GM18505 (cell line): ENCODE data around the gene CIITA.

ENCODE experiments used
- ATAC-seq: cut with Tn5 transposase; IDR thresholded peaks from one replicate; pipeline ENCODE4 v1.9.1; 2021; ENCODE audit not compliant: unreplicated experiment
- POLR2A ChIP-seq: IDR thresholded peaks from 4 replicates; pipeline ENCODE4 v1.6.1; 2011; ENCODE audit warnings: borderline replicate concordance; ENCODE audit not compliant: insufficient read depth, insufficient read length; ENCODE audit errors: extremely low read depth

The CIITA gene

DNA sequence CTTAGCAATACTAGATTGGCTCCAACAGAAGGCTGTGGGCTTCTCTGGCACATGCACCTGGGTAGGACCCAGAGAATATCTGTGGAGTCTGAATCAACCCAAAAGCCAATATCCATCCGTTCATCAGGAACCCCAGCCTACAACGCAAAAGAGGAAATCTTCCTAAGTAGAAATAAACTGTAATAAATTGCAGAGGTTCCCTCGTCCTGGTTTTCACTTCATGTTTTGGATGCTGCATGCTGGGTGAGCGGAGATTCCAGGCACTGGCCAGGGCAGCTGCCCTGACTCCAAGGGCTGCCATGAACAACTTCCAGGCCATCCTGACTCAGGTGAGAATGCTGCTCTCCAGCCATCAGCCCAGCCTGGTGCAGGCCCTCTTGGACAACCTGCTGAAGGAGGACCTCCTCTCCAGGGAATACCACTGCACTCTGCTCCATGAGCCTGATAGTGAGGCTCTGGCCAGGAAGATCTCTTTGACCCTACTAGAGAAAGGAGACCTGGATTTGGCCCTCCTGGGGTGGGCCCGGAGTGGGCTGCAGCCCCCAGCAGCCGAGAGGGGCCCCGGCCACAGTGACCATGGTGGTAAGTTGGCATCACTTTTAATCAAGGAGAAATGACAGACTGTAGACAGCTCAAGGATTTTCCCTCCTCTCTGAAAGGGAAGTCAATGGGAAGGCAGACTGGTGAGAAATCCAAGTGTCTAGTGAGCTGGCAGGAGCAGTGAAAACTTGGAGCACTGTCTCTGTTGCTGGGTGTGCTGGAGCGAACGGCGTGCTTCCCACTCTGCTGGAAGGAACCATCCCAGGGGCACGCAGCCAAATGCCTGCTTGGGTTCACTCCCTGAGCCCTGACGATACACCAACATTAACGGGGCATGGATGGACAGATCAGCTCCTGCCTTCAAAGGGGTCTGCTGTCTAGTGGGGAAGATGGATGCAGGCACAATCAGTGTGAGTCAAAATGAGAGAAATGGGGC, 10.7 kb upstream of the CIITA start:
- TF ChIP-seq POLR2A, result no peak
- ATAC-seq, result no peak

GRCh38 chr16:10867199-10867598, 9.8 kb upstream of the CIITA start:
- ATAC-seq, result no peak
- TF ChIP-seq POLR2A, result no peak

DNA sequence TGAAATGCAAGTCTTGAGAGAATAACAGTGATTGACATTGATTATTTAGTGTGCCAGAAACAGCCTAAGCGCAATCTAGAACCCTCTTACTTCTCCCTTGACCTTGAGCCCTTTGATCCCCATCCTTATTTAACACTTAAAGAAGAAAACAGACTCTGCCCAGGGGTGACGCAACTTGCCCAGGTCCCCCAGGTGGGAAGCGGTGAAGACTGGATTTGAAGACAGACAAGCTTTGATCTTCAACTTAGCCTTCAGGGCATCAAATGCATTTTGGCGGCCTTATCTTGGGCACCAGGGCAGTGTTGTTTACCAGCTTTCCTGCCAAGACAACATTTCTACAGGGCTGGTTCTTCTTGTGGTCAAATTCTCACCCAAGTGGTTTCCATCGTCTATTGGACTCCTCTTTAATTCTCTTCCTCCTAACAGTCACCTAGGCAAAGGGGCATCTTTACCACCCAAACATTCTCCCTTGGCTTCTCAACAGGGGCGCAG, 8.9 kb upstream of the CIITA start:
- ATAC-seq, result no peak
- no peak for TF ChIP-seq POLR2A

- peak; percentile 11 for TF ChIP-seq POLR2A
- ATAC-seq, result peak; percentile 56
Observed at GRCh38 chr16:10868596-10869469, 8.2 kb upstream of the CIITA start.

DNA sequence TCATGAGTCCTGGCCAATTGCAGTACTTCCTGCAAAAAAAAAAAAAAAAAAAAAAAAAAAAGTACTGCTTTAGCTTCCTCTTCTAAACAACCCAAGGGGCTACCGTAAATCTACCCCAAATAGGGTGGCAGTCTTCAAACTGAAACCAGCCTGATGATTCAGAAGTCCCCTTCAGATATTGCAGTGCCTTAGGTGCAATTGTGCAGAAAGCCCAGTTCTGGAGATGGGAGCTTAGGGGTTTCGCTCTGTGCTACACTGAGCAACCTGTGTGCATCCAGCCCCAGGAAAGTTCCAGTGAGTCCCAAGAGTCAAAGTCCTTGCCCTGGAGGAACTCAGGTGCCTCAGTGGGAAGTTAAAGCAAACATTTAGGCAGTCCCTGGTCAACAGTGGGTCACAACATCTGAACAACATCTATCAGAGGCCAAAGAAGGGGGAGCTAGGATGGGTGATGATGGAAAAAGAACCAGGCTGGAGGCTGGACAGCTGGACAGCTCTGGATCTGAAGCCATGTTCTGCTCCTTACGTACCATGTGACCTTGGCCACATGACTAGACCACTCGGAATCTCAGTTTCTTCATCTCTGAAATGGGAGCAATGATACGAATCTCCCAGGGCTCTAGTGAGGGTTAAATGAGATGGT, 6.7 kb upstream of the CIITA start:
- TF ChIP-seq POLR2A, result no peak
- ATAC-seq, result no peak

DNA sequence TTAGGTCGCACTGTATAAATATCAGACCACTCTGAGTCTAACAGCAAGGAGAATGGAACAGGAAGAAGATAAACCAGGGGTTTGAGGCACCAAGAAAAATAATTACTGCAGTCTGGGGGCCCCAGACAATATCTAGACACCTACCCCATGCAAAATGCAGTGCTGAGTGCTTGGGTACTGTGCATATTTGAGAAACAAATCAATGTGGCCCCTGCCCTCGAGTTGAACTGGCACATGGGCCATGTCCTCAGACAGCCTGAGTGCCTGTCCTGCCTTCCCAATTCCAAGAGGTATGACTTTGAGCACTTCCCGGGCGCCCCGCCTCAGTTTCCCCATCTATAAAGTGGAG, 6.2 kb upstream of the CIITA start:
- no peak for TF ChIP-seq POLR2A
- no peak for ATAC-seq

DNA sequence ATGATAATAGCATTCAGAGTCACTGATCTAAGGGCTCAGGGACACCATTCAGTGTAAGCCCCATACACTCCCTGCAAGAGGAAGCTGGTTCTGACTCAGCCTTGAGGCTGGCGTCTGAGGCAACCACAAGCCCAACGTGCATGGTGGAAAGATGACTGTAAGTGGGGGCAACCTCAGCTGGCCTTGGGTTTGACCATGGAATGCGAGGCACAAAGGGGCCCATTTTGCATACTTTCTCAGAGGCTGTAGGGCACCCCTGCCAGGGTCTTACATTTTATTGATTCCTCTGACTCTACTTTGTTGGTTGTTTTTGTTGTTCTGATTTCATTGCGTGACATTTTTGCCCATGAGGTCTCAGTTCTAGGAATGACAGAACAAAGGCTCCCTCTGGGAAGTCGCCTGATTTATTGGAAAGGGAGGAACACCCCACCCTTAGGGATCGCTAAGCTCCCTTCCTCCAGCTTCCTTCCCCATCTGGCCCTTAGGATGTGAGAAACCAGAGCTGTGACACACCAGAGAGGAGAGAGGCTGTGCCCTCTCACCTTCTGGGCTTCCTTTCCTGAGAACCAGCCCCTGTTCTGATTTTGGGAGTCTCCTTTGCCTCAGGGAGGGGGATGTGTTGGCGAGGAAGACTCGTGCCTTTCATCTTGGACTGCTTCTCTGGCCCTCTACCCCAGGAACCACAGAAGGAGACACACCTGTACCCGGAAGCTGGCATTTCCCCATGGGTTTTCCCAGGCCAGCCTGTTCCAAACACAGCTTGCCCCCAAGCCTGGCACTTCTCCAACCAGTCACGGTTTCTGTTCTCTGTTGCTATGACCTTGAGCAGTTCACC, 5.6 kb upstream of the CIITA start:
- ATAC-seq, result peak; percentile 42
- no peak for TF ChIP-seq POLR2A

- no peak for ATAC-seq
- TF ChIP-seq POLR2A, result no peak
Observed at GRCh38 chr16:10876315-10876714, 687 bp upstream of the CIITA start.

DNA sequence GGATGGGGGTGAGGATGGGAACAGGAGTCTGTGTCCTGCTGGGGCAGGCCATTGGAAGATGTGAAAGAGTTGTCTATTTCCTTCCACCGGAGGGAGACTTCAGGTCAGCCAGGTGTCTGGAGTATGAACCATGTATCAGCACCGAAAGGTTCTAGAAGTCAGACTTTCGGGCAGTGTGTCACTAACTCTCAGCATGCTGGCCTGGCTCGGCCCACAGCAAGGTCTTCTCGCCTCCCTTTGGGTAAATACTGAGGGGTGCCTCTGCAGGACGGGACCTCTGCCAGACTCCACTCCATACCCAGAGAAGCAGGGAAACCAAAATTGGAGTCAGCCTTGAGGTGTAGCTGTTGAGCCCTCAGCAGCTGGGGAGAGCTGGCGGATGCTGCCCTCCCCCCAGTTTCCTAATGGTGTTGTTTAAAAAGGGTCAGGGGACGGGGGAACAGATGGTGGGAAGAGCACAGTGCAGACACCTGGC, 507 bp downstream of the CIITA start:
- ATAC-seq, result no peak
- no peak for TF ChIP-seq POLR2A

- TF ChIP-seq POLR2A, result no peak
- no peak for ATAC-seq
Observed at GRCh38 chr16:10878328-10878643, 1.3 kb downstream of the CIITA start.

DNA sequence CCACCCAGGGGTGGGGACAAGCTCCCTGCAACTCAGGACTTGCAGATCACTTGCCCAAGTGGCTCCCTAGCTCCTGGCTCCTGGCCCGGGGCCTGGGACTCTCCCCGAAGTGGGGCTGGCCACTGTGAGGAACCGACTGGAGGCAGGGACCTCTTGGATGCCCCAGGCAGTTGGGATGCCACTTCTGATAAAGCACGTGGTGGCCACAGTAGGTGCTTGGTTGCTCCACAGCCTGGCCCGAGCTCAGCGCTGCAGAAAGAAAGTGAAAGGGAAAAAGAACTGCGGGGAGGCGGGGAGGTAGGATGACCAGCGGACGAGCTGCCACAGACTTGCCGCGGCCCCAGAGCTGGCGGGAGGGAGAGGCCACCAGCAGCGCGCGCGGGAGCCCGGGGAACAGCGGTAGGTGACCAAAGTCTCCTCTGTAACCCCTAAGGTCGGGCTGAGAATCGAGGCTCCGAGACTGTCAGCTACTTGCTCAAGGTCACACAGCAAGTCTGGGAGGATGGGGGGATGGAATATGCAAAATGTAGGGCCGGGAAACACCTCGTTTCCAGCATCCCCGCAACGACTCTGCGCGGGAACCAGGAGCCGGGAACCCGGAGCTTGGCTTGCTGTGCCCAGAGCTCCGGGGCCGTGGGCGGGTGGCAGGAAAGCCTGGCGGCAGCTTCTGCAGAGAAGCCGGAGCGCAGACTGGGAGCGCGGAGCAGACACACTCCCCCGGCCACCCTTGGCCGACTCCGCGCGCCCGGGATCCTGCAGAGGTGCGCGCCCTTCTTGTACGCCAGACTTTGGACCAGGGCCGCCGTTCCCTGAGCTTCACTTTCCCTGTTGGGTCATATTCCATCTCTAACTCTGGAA, 1.9 kb downstream of the CIITA start:
- no peak for ATAC-seq
- TF ChIP-seq POLR2A, result peak; percentile 58
